Neuron (in vitro differentiated cells): Measurements from ENCODE around the gene BRME1.
A peak's percentile ranks its signal among the peaks of the same experiment; 100 is the strongest.

Experiments
- H2AFZ ChIP-seq: one replicate; pipeline ENCODE4 v1.6.1; 2013; ENCODE audit warnings: low read depth, mild to moderate bottlenecking, inconsistent platforms, low read length, moderate library complexity
- H3K27me3 ChIP-seq: one replicate; pipeline ENCODE4 v1.6.1; 2013; ENCODE audit warnings: low read length; ENCODE audit not compliant: insufficient read depth
- H3K36me3 ChIP-seq: one replicate; pipeline ENCODE4 v1.6.1; 2013; ENCODE audit warnings: low read length; ENCODE audit not compliant: insufficient read depth
- H3K4me1 ChIP-seq: one replicate; pipeline ENCODE4 v1.6.1; 2013; ENCODE audit warnings: low read length; ENCODE audit not compliant: insufficient read depth
- H3K4me3 ChIP-seq: 2 replicates; pipeline ENCODE4 v1.5.1; 2013; ENCODE audit warnings: mild to moderate bottlenecking, low read length, moderate library complexity
- H3K9me3 ChIP-seq: one replicate; pipeline ENCODE4 v1.6.1; 2013; ENCODE audit warnings: low read length

The BRME1 gene

DNA sequence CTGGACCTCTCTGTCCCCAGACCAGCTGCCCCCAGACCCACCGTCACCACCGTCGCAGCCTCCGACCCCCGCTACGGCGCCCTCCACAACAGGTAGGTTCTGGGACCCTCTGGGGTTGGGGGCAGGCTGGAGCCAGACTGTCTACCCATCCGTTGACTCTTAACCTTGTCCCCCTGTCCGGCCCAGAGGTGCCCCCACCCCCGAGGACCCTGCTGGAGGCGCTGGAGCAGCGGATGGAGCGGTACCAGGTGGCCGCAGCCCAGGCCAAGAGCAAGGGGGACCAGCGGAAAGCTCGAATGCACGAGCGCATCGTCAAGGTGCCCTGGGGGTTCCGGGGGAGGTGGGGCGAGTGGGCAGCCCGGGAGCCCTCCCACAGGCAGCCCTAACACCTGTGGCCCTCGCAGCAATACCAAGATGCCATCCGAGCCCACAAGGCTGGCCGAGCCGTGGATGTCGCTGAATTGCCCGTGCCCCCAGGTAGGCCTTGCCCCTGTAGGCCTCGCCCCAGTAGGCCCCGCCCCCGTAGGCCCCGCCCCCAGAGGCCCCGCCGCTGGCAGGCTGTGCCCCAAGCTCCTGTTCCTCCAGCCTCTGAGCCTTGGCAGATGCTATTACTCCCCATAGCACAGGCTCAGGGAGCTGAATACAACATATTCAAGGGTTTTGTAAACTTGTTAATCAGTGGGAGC, 13.0 kb upstream of the BRME1 start:
- Histone ChIP-seq H3K27me3 (no peaks in the 10 kb centered on the region), H3K4me3 (no peak overlapping the region), H3K9me3 (peaks cover 7% of the 10 kb centered on the region), H3K4me1 (no peaks in the 10 kb centered on the region), H2AFZ (no peak overlapping the region), H3K36me3 (peaks cover 54% of the 10 kb centered on the region)

DNA sequence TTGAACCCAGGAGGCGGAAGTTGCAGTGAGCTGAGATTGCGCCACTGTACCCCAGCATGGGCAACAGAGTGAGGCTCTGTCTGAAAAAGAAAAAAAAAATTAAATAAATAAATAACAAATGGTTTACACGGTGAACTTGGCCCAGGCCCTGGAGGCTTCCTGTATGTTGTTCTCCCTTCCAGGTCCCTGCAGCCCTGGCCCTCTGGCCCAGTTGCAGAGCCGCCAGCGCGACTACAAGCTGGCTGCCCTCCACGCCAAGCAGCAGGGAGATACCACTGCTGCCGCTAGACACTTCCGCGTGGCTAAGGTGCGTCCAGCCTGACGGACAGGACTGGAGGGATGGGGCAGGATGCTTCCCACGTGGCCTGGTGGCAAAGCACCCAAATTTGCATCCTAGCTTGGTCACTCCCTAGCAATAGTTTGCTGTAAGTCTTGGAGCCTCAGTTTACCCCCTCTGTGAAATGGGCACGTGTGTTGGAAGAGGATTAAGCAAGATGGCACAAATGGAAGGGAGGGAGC, 12.0 kb upstream of the BRME1 start:
- no peaks in the 10 kb centered on the region for H3K27me3 ChIP-seq
- H3K9me3 ChIP-seq = peaks cover 7% of the 10 kb centered on the region
- no peak overlapping the region for H2AFZ ChIP-seq
- no peak overlapping the region for H3K4me3 ChIP-seq
- H3K36me3 ChIP-seq = peaks cover 53% of the 10 kb centered on the region
- H3K4me1 ChIP-seq = no peaks in the 10 kb centered on the region

DNA sequence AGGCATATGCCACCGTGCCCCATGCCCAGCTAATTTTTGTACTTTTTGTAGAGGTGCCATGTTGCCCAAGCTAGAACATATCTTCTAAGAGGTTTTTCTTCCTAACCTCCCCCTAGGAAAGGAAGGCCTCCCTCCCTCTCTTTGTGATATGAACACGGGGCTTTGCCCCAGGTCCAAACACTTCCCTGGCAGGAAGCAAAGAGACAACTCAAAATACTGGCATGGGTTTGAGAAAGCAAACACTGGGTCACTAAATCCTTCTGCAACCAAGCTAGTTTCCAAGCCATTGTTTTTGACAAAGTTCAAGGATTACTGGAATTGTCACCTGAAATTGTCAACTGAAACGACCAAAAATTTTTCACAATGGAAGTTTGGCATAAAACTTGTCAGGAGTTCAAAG, 8.9 kb upstream of the BRME1 start:
- Histone ChIP-seq H2AFZ (no peak overlapping the region), H3K4me1 (no peaks in the 10 kb centered on the region), H3K9me3 (no peaks in the 10 kb centered on the region), H3K36me3 (peaks cover 51% of the 10 kb centered on the region), H3K4me3 (no peak overlapping the region), H3K27me3 (no peaks in the 10 kb centered on the region)

DNA sequence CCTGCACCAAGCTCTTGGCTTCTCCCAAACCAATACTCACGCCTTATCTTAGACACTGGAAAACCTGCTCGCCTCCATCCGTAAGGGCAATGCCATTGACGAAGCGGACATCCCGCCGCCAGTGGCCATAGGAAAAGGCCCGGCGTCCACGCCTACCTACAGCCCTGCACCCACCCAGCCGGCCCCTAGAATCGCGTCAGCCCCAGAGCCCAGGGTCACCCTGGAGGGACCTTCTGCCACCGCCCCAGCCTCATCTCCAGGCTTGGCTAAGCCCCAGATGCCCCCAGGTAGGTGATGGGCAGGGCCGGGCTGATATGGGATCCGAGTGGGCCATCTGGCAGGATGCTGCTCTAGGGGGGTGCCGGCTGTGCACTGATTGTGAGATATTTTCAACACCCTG, 7.4 kb upstream of the BRME1 start:
- Histone ChIP-seq H3K4me3 (no peak overlapping the region), H3K36me3 (peaks cover 49% of the 10 kb centered on the region), H2AFZ (no peak overlapping the region), H3K9me3 (no peaks in the 10 kb centered on the region), H3K4me1 (no peaks in the 10 kb centered on the region), H3K27me3 (no peaks in the 10 kb centered on the region)

DNA sequence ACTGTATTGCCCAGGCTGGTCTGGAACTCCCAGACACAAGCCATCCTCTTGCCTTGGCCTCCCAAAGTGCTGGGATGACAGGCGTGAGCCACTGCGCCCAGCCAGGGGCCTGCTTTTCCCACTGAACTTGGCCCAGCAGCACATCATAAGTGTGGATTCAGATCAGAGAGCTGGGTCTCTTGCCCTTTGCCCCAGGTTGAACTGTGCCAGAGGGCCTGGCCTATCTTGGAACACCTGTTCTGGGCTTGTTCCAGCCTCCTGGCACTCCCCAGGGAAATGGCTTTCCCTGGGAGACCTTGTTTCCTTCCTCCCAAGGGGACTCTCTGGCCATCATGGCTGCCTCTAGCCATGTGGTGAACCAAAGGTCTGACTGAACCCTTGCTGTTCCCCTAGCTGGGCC, 3.5 kb upstream of the BRME1 start:
- H3K27me3 ChIP-seq = no peaks in the 10 kb centered on the region
- no peaks in the 10 kb centered on the region for H3K9me3 ChIP-seq
- no peak overlapping the region for H3K4me3 ChIP-seq
- no peaks in the 10 kb centered on the region for H3K4me1 ChIP-seq
- H3K36me3 ChIP-seq = peaks cover 29% of the 10 kb centered on the region
- H2AFZ ChIP-seq = no peak overlapping the region

DNA sequence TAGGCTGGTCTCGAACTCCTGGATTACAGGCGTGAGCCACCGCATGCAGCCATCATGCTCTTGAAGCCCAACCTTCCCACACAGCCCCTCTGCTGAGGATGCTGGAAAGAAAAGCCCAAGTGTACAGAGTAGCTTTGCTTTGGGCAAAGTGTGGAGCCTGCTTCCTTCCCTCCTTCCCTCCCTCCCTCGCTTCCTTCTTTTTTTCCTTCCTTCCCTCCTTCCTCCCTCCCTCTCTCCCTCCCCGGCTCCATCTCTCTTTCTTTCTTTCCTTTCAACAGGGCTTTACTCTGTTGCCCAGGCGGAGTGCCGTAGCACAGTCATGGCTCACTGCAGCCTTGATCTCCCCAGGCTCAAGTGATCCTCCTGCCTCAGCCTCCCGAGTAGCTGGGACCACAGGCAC, 2.8 kb upstream of the BRME1 start:
- Histone ChIP-seq H3K27me3 (no peaks in the 10 kb centered on the region), H3K4me1 (no peaks in the 10 kb centered on the region), H3K36me3 (peaks cover 29% of the 10 kb centered on the region), H3K4me3 (no peak overlapping the region), H3K9me3 (no peaks in the 10 kb centered on the region), H2AFZ (no peak overlapping the region)

DNA sequence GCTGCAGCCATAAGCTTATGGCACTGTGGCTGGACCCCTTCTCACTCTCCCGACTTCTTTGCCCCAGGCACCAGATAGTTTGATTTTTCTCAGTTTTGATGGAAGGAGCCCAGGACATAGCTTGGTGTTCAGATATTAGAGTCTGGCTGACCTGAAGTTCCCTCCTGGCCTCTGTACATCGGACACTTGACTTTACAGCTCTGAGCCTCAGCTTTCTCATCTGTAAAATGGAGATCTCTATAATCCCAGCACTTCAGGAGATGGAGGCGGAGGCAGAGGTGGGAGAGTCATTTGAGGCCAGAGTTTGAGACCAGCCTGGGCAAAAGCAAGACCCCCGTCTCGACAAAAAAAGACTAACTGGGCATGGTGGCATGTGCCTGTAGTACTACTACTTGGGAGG, 993 bp upstream of the BRME1 start:
- Histone ChIP-seq H3K27me3 (no peaks in the 10 kb centered on the region), H3K4me3 (peak overlapping the region; percentile 78), H2AFZ (no peak overlapping the region), H3K4me1 (no peaks in the 10 kb centered on the region), H3K36me3 (peaks cover 14% of the 10 kb centered on the region), H3K9me3 (no peaks in the 10 kb centered on the region)

DNA sequence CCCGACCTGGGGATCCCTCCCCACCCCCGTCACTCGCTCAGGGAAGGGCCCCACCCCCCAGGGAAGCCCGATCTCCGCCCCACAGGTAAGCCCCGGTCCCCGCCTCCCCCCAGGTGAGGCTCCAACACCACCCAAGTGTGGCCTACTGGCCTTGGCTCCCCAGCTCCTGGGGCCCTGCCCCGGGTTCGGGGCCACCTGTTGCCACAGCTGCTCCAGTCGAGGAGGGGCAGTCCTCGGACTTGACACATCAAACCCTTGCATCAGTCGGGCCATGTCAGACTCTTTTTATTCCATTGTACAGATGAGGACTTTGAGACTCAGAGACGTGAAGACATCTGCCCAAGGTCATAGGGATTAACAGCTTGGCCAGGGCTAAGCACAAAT, 596 bp upstream of the BRME1 start:
- Histone ChIP-seq H3K4me1 (no peaks in the 10 kb centered on the region), H3K4me3 (peak overlapping the region; percentile 78), H3K9me3 (no peaks in the 10 kb centered on the region), H3K27me3 (no peaks in the 10 kb centered on the region), H3K36me3 (peaks cover 14% of the 10 kb centered on the region), H2AFZ (peak overlapping the region; percentile 90)

DNA sequence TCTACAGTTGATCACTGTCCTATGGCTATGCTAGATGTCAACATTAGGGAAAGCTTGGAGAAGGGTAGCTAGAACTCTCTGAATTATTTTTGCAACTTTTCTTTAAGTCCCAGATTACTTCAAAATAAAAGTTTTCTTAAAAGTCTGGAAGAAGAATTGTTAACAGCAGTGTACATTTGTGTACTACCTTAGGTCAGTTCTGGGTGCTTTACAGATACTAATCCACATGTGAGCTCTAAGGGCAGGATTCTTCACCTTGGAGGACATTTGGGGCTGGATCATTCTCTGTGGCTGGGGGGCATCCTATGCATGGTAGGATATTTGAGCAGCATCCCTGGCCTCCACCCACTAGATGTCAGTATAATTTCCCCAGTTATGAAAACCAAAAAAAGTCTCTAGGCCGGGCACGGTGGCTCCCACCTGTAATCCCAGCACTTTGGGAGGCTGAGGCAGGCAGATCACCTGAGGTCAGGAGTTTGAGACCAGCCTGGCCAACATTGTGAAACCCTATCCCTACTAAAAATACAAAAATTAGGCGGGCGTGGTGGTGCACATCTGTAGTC, 2.8 kb downstream of the BRME1 start:
- Histone ChIP-seq H3K9me3 (no peaks in the 10 kb centered on the region), H2AFZ (no peak overlapping the region), H3K27me3 (no peaks in the 10 kb centered on the region), H3K36me3 (no peaks in the 10 kb centered on the region), H3K4me1 (no peaks in the 10 kb centered on the region), H3K4me3 (no peak overlapping the region)

DNA sequence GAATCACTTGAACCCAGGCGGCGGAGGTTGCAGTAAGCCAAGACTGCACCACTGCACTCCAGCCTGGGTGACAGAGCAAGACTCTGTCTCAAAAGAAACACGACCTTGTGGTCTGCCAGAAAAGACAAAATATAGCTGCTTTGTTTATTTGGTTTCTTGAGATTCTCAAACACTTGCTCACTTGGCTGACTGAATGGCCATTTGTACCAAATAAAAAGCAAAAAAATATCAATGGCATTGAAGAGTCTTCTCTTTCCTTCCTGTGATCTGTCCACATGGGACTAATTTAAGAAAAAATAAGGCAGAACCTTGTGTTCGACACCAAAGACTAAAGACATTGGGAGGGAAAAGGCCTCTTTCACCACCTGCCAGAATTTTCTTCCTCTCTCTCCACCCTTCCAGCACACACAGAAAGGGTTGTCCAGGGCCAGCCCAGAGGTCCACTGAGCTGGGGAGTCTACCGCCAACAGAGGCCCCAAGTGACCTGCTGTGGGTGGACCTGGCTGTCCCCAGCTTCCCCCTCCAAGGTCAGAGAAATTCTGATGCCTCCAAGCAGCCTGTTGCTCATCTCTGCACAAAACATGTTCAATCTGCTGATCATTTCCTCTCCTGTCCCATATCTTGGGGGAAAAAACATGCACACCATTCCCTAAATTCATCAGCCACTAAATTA, 5.9 kb downstream of the BRME1 start:
- no peaks in the 10 kb centered on the region for H3K27me3 ChIP-seq
- no peaks in the 10 kb centered on the region for H3K36me3 ChIP-seq
- no peak overlapping the region for H3K4me3 ChIP-seq
- no peaks in the 10 kb centered on the region for H3K9me3 ChIP-seq
- H3K4me1 ChIP-seq = no peaks in the 10 kb centered on the region
- H2AFZ ChIP-seq = no peak overlapping the region

DNA sequence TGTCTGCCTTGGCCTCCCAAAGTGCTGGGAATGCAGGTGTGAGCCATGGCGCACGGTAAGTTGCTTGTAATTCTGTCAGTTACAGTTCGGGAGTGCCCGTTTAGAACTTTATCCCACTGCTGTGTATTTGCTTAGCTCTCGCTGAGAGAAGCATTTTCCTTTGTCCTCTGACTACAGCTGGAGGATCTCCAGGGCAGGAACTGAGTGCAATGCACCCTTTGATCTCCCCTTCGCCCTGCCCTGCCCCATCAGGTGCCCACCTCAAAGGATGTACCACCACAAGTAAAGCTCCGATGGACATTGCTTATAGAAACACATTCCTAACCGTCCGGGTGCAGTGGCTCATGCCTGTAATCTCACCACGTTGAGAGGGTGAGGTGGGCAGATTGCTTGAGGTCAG, 6.5 kb downstream of the BRME1 start:
- H3K36me3 ChIP-seq = no peaks in the 10 kb centered on the region
- no peak overlapping the region for H2AFZ ChIP-seq
- H3K27me3 ChIP-seq = no peaks in the 10 kb centered on the region
- no peak overlapping the region for H3K4me3 ChIP-seq
- no peaks in the 10 kb centered on the region for H3K4me1 ChIP-seq
- H3K9me3 ChIP-seq = no peaks in the 10 kb centered on the region

DNA sequence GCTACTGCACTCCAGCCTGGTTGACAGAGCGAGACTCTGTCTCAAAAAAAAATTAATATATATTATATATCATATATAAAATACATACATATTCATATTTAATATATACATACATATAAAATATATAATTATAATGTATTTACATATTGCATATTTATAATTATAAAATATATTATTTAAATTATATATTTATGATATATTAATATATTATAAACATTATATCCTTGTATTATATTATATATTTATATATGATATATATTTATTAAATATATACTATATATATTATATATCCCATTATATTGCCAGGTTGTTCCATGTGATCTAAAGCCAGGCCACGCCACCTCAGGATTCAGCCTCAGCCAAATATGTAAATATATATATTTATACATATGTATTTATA, 9.7 kb downstream of the BRME1 start:
- Histone ChIP-seq H3K4me3 (no peak overlapping the region), H3K4me1 (no peaks in the 10 kb centered on the region), H3K36me3 (peaks cover 2% of the 10 kb centered on the region), H3K9me3 (no peaks in the 10 kb centered on the region), H3K27me3 (no peaks in the 10 kb centered on the region), H2AFZ (no peak overlapping the region)

DNA sequence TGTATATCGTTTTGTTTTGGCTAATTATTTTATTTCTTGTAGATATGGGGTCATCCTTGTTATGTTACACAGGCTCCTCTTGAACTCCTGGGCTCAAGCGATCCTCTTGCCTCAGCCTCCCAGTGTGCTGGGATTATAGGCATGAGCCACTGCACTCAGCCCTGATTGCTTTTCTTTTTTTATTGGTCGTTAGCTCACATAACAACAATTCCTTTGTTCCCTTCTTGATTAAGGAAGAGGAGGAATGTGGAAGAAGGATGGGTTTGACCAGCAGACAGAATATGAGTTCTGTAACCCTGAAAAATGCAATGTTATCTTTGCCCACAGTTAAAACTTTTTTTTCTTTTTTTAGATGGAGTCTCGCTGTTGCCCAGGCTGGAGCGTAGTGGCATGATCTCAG, 11.4 kb downstream of the BRME1 start:
- Histone ChIP-seq H3K4me1 (no peaks in the 10 kb centered on the region), H3K4me3 (no peak overlapping the region), H3K36me3 (peaks cover 2% of the 10 kb centered on the region), H3K9me3 (no peaks in the 10 kb centered on the region), H3K27me3 (no peaks in the 10 kb centered on the region), H2AFZ (no peak overlapping the region)
